Lower leg skin (tissue), 3 donors: ENCODE data around the gene PCBP1.

ENCODE experiments used
- CTCF ChIP-seq, 3 donors: fragments of 450-650 bp; IDR thresholded peaks; one replicate each; pipeline ENCODE4 v1.5.1; 2016; ENCODE audit warnings: antibody characterized with exemption in 3 of 3, mild to moderate bottlenecking in 3 of 3, moderate library complexity in 2 of 3
- POLR2A ChIP-seq, 2 donors: fragments of 450-650 bp; IDR thresholded peaks; one replicate each; pipeline ENCODE4 v1.6.1; 2016 to 2017; ENCODE audit warnings: antibody characterized with exemption in 2 of 2, mild to moderate bottlenecking in 1 of 2, moderate library complexity in 1 of 2

- TF ChIP-seq CTCF (IDR thresholded peaks at IDR 0.05) (no peak), POLR2A (IDR thresholded peaks at IDR 0.05) (no peak)
These were observed 45.2 kb downstream of the PCBP1 start for GRCh38 chr2:70132244-70133126.
